Anterior cingulate cortex (tissue), 58 donors: ENCODE measurements around the gene KNL1.

Experiments used
- DNase-seq, 58 donors: peaks; one replicate each; lab custom pipeline; 2025; lab: John Stamatoyannopoulos, UW

The KNL1 gene, protein sequence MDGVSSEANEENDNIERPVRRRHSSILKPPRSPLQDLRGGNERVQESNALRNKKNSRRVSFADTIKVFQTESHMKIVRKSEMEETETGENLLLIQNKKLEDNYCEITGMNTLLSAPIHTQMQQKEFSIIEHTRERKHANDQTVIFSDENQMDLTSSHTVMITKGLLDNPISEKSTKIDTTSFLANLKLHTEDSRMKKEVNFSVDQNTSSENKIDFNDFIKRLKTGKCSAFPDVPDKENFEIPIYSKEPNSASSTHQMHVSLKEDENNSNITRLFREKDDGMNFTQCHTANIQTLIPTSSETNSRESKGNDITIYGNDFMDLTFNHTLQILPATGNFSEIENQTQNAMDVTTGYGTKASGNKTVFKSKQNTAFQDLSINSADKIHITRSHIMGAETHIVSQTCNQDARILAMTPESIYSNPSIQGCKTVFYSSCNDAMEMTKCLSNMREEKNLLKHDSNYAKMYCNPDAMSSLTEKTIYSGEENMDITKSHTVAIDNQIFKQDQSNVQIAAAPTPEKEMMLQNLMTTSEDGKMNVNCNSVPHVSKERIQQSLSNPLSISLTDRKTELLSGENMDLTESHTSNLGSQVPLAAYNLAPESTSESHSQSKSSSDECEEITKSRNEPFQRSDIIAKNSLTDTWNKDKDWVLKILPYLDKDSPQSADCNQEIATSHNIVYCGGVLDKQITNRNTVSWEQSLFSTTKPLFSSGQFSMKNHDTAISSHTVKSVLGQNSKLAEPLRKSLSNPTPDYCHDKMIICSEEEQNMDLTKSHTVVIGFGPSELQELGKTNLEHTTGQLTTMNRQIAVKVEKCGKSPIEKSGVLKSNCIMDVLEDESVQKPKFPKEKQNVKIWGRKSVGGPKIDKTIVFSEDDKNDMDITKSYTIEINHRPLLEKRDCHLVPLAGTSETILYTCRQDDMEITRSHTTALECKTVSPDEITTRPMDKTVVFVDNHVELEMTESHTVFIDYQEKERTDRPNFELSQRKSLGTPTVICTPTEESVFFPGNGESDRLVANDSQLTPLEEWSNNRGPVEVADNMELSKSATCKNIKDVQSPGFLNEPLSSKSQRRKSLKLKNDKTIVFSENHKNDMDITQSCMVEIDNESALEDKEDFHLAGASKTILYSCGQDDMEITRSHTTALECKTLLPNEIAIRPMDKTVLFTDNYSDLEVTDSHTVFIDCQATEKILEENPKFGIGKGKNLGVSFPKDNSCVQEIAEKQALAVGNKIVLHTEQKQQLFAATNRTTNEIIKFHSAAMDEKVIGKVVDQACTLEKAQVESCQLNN (N-terminal part only)

DNA sequence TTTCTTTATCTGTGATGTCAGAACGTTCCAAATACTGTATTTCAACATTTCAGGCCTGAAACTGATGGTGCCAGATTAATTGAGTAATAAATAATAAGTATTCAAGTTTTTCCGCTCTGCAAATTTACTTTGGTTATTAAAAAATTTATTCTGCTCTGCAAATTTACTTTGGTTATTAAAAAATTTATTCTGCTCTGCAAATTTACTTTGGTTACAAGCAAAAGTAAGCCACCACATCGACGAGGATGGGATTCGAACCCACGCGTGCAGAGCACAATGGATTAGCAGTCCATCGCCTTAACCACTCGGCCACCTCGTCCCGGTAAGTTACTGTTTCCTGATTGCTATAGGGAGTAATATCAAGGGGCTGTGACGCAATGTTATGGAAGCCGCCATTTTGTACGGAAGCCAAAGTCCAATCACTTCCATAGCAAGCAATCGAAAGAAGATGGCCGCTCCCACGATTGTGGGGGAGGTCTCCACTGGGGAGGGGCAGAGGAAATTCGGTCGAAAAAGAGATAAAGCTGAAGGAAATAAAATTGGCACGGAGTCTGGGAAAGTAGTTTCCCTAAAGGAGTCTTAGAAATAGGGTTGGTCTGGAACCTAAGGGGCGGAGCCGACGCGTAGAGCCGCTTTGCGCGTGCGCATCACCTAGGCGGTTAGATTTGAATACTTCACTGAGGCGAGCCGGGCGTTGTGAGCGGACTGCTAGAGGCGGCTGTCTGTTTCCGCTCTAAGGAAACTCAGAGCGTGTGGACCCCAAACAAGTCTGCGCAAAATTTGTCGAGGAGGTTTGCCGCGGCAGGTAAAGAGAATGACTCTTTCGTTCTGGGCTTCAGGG, at the start of gene KNL1:
TSS of gene KNL1 (plus strand) at position 662 of the 841 bp plus-strand sequence. CDS start 8,683 bp downstream, outside the sequence.
- DNase-seq: peak; percentile 59 to 99 (median 92)

DNA sequence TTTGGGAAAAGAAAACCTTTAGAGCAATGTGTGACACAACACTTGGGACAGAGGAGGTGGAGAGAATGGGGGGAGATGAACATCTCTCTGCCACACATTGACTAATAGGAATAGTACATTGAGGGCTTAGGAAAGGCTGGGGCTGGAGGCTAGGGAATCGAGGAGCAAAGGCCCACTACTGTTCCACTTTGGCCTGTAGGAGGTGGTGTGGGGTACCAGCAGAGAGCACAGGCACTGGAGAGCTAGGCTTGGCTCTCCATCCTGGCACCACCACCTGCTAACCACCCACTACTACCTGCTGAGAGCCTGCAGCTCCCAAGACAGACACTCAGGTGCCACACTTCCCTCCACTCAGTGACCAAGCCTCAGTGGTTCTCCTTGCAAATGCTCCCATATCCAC, 48.6 kb upstream of the KNL1 start:
- no peak for DNase-seq

DNA sequence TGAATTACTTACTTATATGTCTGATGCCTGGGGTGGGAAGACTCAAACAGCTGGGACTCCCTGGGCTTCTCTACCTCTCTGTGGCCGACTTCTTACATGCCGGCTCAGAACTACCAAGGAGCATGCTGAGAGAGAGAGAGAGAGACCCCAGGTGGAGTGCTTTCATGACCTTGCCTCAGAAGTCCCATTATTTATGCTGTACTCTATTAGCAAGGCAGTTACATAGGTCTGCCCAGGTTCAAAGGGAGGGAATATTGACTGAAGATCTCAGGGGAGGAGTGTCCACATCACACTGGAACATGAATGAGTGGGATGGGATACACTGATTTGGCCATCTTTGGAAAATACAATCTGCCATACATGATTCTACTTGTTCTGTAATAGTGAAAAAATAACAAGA, 45.4 kb upstream of the KNL1 start:
- DNase-seq: no peak

DNA sequence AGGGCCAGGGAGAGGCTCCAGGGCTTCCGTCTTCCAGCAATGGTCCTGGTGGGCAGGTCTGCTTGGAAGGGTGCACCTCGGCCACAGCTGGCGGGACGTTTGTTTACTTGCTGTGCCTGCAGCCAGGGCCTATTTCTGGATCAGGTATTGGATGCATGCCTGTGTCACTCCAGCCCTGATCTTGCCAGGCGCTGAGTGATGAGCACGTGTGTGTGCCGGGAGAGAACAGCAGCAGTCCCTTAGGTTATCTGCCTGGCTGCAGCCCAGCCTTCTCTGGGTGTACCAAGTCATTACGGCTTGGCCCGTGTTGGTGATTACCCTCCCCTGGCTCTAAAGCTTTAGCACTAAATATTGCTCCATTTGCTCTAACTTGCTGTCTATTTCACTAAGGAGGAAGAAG, 44.2 kb upstream of the KNL1 start:
- no peak for DNase-seq

DNA sequence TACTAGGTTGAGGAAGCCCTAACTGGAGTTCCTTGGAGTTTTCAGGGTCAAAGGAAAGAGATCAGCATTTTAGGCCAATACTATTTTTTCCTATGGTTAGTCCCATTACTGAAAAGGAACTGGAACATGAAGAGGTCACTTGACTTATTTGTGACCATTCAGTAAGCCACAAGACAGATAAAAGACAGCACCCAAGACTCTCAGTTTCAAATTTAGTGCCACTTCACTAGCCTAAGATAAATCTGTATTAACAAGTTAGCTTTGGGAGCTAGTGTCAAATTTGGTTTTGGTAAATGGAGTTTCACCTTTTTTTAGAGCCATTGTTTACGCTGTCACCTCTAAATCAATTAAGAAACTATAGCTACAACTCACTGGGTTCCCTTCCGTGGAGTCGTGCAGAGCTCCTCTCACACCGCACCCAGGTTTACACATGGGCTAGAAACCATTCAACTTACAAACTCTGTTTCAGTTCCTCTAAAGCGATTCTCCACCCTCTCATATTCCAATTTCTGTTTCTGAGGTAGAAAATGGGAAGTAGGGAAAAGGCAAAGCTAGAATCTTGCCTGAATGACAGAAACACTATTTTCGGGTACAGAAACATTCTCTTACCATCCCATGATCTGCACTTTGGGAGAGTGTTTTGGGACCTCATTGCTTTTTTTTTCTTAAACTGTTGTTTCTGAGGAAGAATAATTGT, 43.6 kb upstream of the KNL1 start:
- no peak for DNase-seq

DNA sequence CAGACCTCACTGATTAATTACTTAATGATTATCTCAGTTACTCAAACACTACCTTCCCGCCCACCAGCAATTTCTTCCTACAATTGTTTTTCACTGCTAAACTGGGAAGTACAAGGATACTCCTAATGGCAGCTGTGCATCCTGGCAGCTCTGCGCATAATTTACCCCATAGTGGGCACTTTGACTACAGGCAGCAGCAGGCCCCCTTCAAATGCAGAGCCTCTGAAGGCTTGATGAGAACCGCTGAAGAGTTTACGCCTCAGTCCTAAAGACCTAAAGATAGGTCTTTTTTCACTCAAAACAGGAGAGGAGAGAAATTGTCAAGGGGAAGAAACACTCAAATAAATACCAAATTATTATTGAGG, 39.9 kb upstream of the KNL1 start:
- no peak for DNase-seq

DNA sequence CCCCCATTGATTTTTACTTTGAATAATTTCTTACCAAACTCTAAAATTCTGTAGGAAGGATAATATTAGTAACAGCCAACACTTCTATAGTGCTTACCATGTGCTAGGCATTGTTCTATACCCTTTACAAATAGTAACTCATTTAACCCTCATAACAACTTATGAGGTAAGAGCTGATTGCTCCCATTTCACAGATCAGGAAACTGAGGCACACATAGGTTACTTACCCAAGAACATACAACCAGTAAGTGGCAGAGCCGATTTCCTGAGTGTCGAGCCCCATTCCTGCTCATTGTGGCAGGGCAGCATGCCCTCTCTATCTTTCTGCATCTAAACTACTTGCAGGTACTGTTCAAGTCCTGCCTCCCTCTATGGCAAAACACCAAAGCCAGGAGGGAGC, 38.2 kb upstream of the KNL1 start:
- no peak for DNase-seq

DNA sequence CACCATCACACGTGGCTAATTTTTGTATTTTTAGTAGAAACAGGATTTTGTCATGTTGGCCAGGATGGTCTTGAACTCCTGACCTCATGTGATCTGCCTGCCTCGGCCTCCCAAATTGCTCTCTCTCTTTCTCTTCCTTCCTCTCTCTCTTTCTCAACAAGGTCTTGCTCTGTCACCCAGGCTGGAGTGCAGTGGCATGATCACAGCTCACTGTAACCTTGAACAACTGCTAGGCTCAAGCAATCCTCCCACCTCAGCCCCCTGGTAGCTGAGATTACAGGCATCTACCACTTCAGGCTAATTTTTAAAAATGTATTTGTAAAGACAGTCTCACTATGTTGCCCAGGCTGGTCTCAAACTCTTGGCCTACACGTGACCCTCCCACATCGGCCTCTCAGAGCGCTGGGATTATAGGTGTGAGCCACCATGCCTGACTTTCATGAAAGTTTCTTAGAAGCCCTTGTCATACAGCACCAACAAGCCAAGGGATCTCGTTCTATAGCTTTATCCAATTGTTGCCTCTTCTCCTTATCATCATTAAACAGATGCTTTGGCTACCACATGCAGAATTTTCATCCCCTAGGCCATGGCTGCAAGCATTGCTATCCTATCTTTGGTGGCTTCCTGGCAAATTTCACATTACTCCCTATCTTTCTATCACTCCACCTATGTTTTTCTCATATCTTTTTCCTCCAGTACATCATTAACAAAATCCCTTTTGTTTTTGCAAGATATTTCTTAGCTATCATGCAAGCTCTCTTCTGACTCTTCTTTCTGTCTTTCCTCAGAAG, 34.9 kb upstream of the KNL1 start:
- no peak for DNase-seq

DNA sequence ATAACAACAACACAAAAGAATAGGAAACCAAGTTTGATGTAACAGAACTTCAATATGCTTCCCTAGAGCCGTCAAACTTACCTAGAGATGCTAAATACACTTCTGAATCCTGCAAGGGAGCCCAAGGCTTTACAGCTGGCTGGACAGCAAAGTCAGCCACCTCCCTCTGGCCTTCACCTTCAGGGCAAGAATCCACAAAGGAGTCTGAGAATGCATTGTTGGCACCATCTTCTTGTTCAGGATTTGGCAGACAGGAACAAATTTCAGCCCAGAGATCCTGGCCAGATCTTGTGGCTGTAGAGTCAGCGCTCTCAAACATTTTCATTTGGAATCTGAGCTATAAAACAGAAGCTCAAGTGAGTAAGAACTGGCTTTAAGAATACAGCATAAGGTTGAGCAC, 31.4 kb upstream of the KNL1 start:
- no peak for DNase-seq

DNA sequence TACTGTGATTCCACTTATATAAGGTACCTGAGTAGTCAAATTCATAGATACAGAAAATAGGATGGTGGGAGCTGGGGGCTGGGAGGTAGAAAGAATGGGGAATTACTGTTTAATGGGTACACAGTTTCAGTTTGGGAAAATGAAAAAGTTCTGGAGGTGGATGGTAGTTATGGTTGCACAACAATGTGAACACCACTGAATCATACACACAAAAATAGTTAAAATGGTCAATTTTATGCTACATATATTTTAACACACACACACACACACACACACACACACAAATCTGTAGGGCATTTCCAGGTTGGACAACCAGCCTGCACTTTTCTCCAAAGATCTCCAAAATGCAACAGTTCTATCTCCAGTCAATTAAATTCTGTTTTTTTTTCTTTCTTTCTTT, 30.6 kb upstream of the KNL1 start:
- DNase-seq: no peak

DNA sequence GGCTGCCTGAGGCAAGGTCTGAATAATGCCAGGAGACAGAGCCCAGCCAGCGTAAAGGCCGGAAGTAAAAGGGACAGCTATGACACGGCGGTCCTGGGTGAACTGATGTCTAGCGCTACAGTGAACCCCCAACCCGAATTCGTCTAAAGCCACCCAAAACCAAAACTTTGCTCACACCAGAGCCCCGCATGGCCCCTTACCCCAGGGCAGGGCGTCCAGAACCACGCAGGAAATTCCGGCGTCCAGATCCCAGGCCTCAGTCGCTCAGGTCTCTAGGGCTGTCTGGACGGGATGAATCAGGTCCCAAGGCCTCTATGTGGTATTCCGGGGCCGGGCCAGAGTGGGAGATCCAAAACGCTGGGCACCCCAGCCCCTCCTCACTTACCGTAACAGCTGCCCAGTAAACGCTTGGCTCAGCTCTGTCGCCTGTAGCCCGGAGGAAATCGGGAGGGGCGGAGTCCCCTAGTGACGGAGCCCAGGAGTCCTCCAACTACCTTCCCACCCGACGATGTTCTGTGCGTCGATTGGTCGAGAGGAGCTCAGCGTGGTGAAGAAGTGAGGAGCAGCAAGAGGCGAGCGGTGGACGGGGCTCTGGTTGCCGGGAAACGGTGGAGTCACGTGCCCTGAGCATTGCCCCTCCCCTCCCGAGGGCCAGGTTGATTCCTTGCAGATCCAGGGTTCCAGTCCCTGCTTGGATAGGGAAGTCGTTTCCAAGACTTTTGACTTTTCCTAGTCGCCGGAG, 29.3 kb upstream of the KNL1 start, which contains the start of gene CCDC32:
TSS of gene CCDC32 (minus strand) at position 452 of the 742 bp plus-strand sequence. CDS start 2,027 bp downstream, outside the sequence.
- DNase-seq: peak; percentile 69 to 100 (median 98)

DNA sequence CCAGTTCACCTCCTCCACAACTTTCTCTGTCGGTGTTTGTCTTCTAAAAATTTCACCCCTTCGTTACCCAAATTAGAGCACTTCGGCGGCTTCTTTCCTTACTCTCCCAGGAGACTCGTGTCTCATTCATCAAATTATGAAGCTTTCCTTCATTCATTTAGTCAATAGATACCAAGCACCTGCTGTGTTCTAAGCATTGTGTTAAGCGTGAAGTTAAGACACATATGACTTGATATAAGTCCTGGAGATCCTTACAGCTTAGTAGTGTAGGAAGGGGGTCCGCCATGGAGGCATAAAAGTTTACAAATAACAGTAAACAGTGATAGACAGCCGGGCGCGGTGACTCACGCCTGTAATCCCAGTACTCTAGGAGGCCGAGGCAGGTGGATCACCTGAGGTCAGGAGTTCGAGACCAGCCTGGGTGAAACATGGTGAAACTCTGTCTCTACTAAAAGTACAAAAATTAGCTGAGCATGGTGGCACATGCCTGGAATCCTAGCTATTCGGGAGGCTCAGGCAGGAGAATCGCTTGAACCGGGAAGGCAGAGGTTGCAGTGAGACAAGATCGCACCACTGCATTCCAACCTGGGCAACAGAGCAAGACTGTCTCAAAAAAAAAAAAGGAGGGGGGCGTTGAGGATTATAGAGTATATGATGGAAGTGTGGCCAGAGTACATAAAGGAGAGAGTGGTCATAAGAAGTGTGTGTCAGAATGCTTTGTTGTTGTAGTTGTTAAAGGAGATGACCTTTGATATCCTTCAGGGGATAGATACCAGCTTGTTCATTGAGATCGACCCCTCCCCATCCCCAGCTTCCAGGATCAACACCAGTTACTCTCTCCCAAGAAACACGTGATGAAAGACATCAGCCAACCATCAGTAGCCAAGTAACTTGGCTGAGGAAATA, 28.5 kb upstream of the KNL1 start:
- no peak for DNase-seq

DNA sequence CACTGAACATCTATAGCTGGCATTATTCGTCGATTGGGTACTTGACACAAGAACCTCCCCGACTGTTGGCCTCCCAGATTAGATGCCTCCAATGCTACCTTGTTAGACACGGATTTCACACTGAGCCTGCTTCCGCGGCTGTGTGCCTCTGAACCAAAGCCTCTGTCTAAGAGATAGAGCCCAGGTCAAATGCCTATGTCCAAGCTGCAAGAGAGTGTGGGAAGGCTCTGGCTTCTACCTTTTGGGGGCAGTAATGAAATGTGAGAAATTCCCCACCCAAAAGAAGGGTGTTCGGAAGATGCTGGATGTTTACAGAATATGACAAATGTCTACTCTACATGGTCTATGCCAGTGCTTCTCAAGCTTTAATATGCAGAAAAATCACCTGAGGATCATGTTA, 26.9 kb upstream of the KNL1 start:
- DNase-seq: peak in 1 of 58 donors; percentile 15

DNA sequence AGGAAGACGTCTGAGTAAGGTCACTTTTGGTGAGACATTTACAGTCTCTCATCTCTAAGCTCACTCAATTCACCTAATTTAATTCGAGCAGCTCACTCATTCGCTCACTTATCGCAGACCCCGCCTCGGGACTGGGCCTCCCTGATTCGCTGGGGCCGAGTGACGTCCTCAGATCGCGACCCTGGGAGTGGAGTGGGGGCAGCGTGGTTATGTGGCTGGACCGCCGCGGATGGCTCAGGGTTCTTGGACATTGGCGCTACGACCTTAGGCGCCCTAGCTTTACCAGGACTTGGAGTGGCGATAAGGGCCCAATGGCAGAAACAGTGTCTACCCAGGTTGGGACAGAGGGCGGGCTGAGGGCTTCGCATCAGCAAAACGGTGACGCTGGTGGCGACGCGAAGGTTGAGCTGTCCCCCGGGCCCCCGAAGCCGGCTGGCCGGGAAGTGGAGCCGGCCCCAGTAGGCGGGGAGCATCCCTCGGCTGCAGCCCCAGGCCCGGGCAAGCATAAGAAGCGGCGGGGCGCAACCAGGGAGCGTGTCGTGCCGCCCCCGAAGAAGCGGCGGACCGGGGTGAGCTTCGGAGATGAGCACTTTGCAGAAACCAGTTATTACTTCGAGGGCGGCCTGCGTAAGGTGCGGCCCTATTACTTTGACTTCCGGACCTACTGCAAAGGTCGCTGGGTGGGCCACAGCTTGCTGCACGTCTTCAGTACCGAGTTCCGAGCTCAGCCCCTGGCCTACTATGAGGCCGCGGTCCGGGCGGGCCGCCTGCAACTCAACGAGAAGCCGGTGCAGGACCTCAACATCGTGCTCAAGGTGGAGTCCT, 24.7 kb upstream of the KNL1 start, which contains the start of gene RPUSD2:
TSS of gene RPUSD2 (plus strand) at position 171 of the 825 bp plus-strand sequence. CDS start at position 210, 39 bp downstream.
- DNase-seq: peak; percentile 44 to 94 (median 87)

DNA sequence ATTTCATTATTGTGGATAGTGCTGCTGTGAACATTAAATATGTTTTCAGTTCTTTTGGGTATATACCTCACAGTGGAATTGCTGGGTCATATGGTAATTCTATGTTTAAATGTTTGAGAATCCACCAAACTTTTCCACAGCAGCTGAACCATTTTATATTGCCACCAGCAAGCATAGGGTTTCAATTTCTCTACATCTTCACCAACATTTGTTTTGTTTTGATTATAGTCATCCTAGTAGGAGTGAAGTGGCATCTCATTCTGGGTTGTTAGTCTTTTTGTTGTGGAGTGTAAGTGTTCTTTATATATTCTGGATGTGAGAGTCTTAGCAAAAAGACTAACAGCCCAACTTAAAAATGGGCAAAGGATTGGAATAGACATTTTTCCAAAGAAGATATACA, 18.9 kb upstream of the KNL1 start:
- no peak for DNase-seq
